Endothelial cell of umbilical vein (primary cell): ENCODE measurements around the gene SH3RF3.

Source experiments
- EZH2 ChIP-seq: IDR thresholded peaks from 2 replicates; pipeline ENCODE4 v1.6.1; 2012; ENCODE audit warnings: borderline replicate concordance, low read depth, mild to moderate bottlenecking, moderate library complexity, low read length, inconsistent platforms; ENCODE audit not compliant: severe bottlenecking
- FOS ChIP-seq: IDR thresholded peaks from 2 replicates; pipeline ENCODE4 v1.6.1; 2011; ENCODE audit warnings: mild to moderate bottlenecking, low read length, moderate library complexity, borderline replicate concordance; ENCODE audit not compliant: insufficient read depth
- JUN ChIP-seq: IDR thresholded peaks from 2 replicates; pipeline ENCODE4 v1.6.1; 2011; ENCODE audit warnings: borderline replicate concordance, low read depth; ENCODE audit not compliant: insufficient read length, insufficient read depth
- MYC ChIP-seq: IDR thresholded peaks from one replicate; pipeline ENCODE4 v1.6.1; 2011; ENCODE audit warnings: mild to moderate bottlenecking, low read depth, low read length
- POLR2A ChIP-seq: IDR thresholded peaks from 2 replicates; pipeline ENCODE4 v1.6.1; 2012; ENCODE audit warnings: low read depth, mild to moderate bottlenecking, control low read depth, low read length
- TF ChIP-seq, protein P1 (sequence below), 2 donors: IDR thresholded peaks; 1 replicate in 1 of 2; 2 replicates in 1 of 2; pipeline ENCODE4 v1.5.1; 2011; ENCODE audit warnings: low read length in 2 of 2, mild to moderate bottlenecking in 2 of 2, moderate library complexity in 2 of 2, control low read depth in 1 of 2, inconsistent platforms in 1 of 2, low read depth in 1 of 2; ENCODE audit not compliant: insufficient read depth in 1 of 2; ENCODE audit errors: extremely low read depth in 1 of 2

DNA sequence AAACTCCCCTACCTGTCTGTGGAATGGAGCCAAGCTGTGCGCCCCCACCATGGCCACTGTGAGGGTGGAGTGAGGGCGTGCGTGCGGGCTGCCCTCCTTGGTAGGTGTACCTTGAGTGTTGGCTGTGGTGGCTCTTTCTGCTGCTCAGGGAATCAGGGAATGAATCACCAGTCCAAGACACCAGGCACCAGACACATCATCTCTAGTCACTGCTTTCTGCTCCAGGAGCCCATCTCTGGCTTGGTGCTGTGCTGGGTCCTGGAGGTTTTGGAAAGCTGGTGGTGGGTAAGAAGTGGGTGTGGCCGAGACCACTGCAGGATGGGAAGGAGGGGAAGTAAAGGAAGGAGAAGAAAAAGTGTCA is 274.8 kb downstream of the SH3RF3 start:
- TF ChIP-seq EZH2 = no peak
- TF ChIP-seq, protein P1, sequence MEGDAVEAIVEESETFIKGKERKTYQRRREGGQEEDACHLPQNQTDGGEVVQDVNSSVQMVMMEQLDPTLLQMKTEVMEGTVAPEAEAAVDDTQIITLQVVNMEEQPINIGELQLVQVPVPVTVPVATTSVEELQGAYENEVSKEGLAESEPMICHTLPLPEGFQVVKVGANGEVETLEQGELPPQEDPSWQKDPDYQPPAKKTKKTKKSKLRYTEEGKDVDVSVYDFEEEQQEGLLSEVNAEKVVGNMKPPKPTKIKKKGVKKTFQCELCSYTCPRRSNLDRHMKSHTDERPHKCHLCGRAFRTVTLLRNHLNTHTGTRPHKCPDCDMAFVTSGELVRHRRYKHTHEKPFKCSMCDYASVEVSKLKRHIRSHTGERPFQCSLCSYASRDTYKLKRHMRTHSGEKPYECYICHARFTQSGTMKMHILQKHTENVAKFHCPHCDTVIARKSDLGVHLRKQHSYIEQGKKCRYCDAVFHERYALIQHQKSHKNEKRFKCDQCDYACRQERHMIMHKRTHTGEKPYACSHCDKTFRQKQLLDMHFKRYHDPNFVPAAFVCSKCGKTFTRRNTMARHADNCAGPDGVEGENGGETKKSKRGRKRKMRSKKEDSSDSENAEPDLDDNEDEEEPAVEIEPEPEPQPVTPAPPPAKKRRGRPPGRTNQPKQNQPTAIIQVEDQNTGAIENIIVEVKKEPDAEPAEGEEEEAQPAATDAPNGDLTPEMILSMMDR (IDR thresholded peaks at IDR 0.05; ENCODE audit: extremely low read depth in 1 of 2, insufficient read depth in 1 of 2, low read depth in 1 of 2, low read length in 2 of 2) = no peak
- no peak for TF ChIP-seq JUN
- TF ChIP-seq POLR2A = no peak
- no peak for TF ChIP-seq FOS
- no peak for TF ChIP-seq MYC
